NT2/D1 (cell line): ENCODE measurements around the gene CWC27.
"Not testable (repeated sequence)": the region's sequence is repeated elsewhere in the genome, so short reads cannot be mapped to it uniquely, and the experiment has no call there.

Experiments
- DNase-seq: peaks from one replicate; pipeline ENCODE4 v3.0.0-alpha.2; 2011; ENCODE audit warnings: low read depth, low spot score
- H3K27me3 ChIP-seq: 2 replicates; pipeline ENCODE4 v1.6.0; 2011; ENCODE audit warnings: mild to moderate bottlenecking; ENCODE audit not compliant: insufficient read length, insufficient read depth
- H3K36me3 ChIP-seq: 2 replicates; pipeline ENCODE4 v1.6.1; 2011; ENCODE audit warnings: mild to moderate bottlenecking, low read length, mixed read lengths; ENCODE audit not compliant: insufficient read depth, insufficient read length
- H3K4me1 ChIP-seq: 2 replicates; pipeline ENCODE4 v1.5.1; 2011; ENCODE audit not compliant: insufficient read depth, insufficient read length
- H3K4me3 ChIP-seq: 2 replicates; pipeline ENCODE4 v1.5.1; 2011; ENCODE audit warnings: low read depth; ENCODE audit not compliant: insufficient read length
- H3K9ac ChIP-seq: 2 replicates; pipeline ENCODE4 v1.6.0; 2011; ENCODE audit warnings: low read depth; ENCODE audit not compliant: insufficient read length
- H3K9me3 ChIP-seq: 2 replicates; pipeline ENCODE4 v1.5.1; 2011; ENCODE audit warnings: mild to moderate bottlenecking, low read length; ENCODE audit not compliant: insufficient read depth
- SUZ12 ChIP-seq: IDR thresholded peaks from 2 replicates; pipeline ENCODE4 v1.6.1; 2011; ENCODE audit not compliant: insufficient read length, insufficient read depth; ENCODE audit errors: extremely low read depth
- YY1 ChIP-seq: IDR thresholded peaks from 2 replicates; pipeline ENCODE4 v1.6.1; 2011; ENCODE audit not compliant: insufficient read length, insufficient read depth
- ZNF274 ChIP-seq: IDR thresholded peaks from 2 replicates; pipeline ENCODE4 v1.6.1; 2011; ENCODE audit warnings: mild to moderate bottlenecking, low read depth, low read length

CWC27 gene

GRCh38 chr5:64811050-64811640 is 42.4 kb downstream of the CWC27 start:
- Histone ChIP-seq H3K9me3 (no peaks in the 10 kb centered on the region), H3K36me3 (peaks cover 4% of the 10 kb centered on the region), H3K4me1 (no peaks in the 10 kb centered on the region), H3K27me3 (no peaks in the 10 kb centered on the region), H3K9ac (no peak overlapping the region), H3K4me3 (no peak overlapping the region)
- TF ChIP-seq ZNF274 (no peak), YY1 (no peak), SUZ12 (no peak)
- peak; percentile 6 for DNase-seq

GRCh38 chr5:64814073-64814472 is 45.3 kb downstream of the CWC27 start:
- Histone ChIP-seq H3K4me1 (no peaks in the 10 kb centered on the region), H3K36me3 (peaks cover 9% of the 10 kb centered on the region), H3K27me3 (no peaks in the 10 kb centered on the region), H3K4me3 (no peak overlapping the region), H3K9me3 (no peaks in the 10 kb centered on the region), H3K9ac (no peak overlapping the region)
- no peak for TF ChIP-seq ZNF274
- DNase-seq = no peak

GRCh38 chr5:64818245-64818644 is 49.5 kb downstream of the CWC27 start:
- no peaks in the 10 kb centered on the region for H3K4me1 ChIP-seq
- H3K36me3 ChIP-seq = peaks cover 9% of the 10 kb centered on the region
- H3K9ac ChIP-seq = no peak overlapping the region
- no peak for TF ChIP-seq SUZ12
- no peak for TF ChIP-seq ZNF274
- no peak for TF ChIP-seq YY1
- no peaks in the 10 kb centered on the region for H3K9me3 ChIP-seq
- H3K4me3 ChIP-seq = no peak overlapping the region
- H3K27me3 ChIP-seq = no peaks in the 10 kb centered on the region
- DNase-seq = no peak

- H3K36me3 ChIP-seq, H3K4me1 ChIP-seq, H3K9ac ChIP-seq, DNase-seq, H3K4me3 ChIP-seq, H3K27me3 ChIP-seq, H3K9me3 ChIP-seq: not testable (repeated sequence)
These were observed 50.6 kb downstream of the CWC27 start for GRCh38 chr5:64819345-64819744.

GRCh38 chr5:64822320-64822719 is 53.6 kb downstream of the CWC27 start:
- no peaks in the 10 kb centered on the region for H3K36me3 ChIP-seq
- DNase-seq = no peak
- H3K9me3 ChIP-seq = no peaks in the 10 kb centered on the region
- TF ChIP-seq SUZ12 = no peak
- no peak for TF ChIP-seq YY1
- TF ChIP-seq ZNF274 = no peak
- no peaks in the 10 kb centered on the region for H3K27me3 ChIP-seq
- no peak overlapping the region for H3K9ac ChIP-seq
- H3K4me3 ChIP-seq = no peak overlapping the region
- no peaks in the 10 kb centered on the region for H3K4me1 ChIP-seq

- no peaks in the 10 kb centered on the region for H3K36me3 ChIP-seq
- TF ChIP-seq ZNF274 = no peak
- no peak for TF ChIP-seq YY1
- no peak for TF ChIP-seq SUZ12
- H3K9me3 ChIP-seq = no peaks in the 10 kb centered on the region
- H3K4me3 ChIP-seq = no peak overlapping the region
- no peak overlapping the region for H3K9ac ChIP-seq
- DNase-seq = no peak
- no peaks in the 10 kb centered on the region for H3K4me1 ChIP-seq
- no peaks in the 10 kb centered on the region for H3K27me3 ChIP-seq
These were observed 57.8 kb downstream of the CWC27 start for GRCh38 chr5:64826541-64826940.

GRCh38 chr5:64827703-64828102 is 59.0 kb downstream of the CWC27 start:
- Histone ChIP-seq H3K27me3 (no peaks in the 10 kb centered on the region), H3K4me3 (no peak overlapping the region), H3K36me3 (no peaks in the 10 kb centered on the region), H3K9me3 (no peaks in the 10 kb centered on the region), H3K9ac (no peak overlapping the region), H3K4me1 (no peaks in the 10 kb centered on the region)
- no peak for DNase-seq
- TF ChIP-seq SUZ12 = no peak
- TF ChIP-seq YY1 = no peak
- no peak for TF ChIP-seq ZNF274

GRCh38 chr5:64830650-64831049 is 61.9 kb downstream of the CWC27 start:
- not testable (repeated sequence) for H3K36me3 ChIP-seq, H3K27me3 ChIP-seq, DNase-seq, H3K9me3 ChIP-seq, H3K4me3 ChIP-seq, H3K9ac ChIP-seq, H3K4me1 ChIP-seq
